Large intestine (tissue), 3 donors: ENCODE data around the gene CLCA2. TPM values are rescaled to one million over a fixed set of nuclear protein-coding genes. Genes with fewer than 3 reads are reported as not detected.
"Not testable (repeated sequence)": the region's sequence is repeated elsewhere in the genome, so short reads cannot be mapped to it uniquely, and the experiment has no call there.

Source experiments
- DNase-seq, 2 donors: peaks; one replicate each; pipeline versions ENCODE4 v3.0.0 to v3.0.0-alpha.2; 2013
- H3K27ac ChIP-seq: one replicate; pipeline ENCODE4 v1.5.1; 2013; ENCODE audit warnings: low read length
- H3K27me3 ChIP-seq: 2 replicates; pipeline ENCODE4 v1.6.1; 2013; ENCODE audit warnings: low read length; ENCODE audit not compliant: control insufficient read depth, insufficient read depth
- H3K36me3 ChIP-seq: 2 replicates; pipeline ENCODE4 v1.6.1; 2013; ENCODE audit warnings: low read length; ENCODE audit not compliant: control insufficient read depth, insufficient read depth
- H3K4me1 ChIP-seq: one replicate; pipeline ENCODE4 v1.6.1; 2013; ENCODE audit warnings: low read length; ENCODE audit not compliant: control insufficient read depth, insufficient read depth
- H3K4me3 ChIP-seq: one replicate; pipeline ENCODE4 v1.5.1; 2013; ENCODE audit warnings: low read length
- H3K9me3 ChIP-seq: one replicate; pipeline ENCODE4 v1.6.1; 2013; ENCODE audit warnings: mild to moderate bottlenecking, low read depth, low read length, moderate library complexity; ENCODE audit not compliant: control insufficient read depth
- WGBS: methylation state at CpG from one replicate; pipeline ENCODE4 v1.1.5; 2013; ENCODE audit warnings: low lambda C conversion rate; ENCODE audit not compliant: insufficient coverage; 5-methylcytosine and 5-hydroxymethylcytosine counted together
- polyA plus RNA-seq: library from polyadenylated mRNA; unstranded; fragments of 120-200 nt; gene quantifications from one replicate; pipeline ENCODE4 v1.2.1, GENCODE V29; 2013

CLCA2 gene
- polyA plus RNA-seq, 1 donor = 1.0 TPM

- no peaks in the 10 kb centered on the region for H3K36me3 ChIP-seq
- no peaks in the 10 kb centered on the region for H3K9me3 ChIP-seq
- no peaks in the 10 kb centered on the region for H3K4me1 ChIP-seq
- H3K27ac ChIP-seq = no peak overlapping the region
- WGBS = no CpG with 5 or more reads among the region's 2 CpGs
- H3K27me3 ChIP-seq = no peaks in the 10 kb centered on the region
- H3K4me3 ChIP-seq = no peak overlapping the region
- DNase-seq = no peak
These were observed 67.4 kb downstream of the CLCA2 start for GRCh38 chr1:86491171-86491950.

- H3K27me3 ChIP-seq = no peaks in the 10 kb centered on the region
- no peaks in the 10 kb centered on the region for H3K9me3 ChIP-seq
- peaks cover 6% of the 10 kb centered on the region for H3K4me1 ChIP-seq
- WGBS = 67% methylated on average over 2 of the region's 3 CpGs
- no peak overlapping the region for H3K27ac ChIP-seq
- no peak for DNase-seq
- no peaks in the 10 kb centered on the region for H3K36me3 ChIP-seq
- H3K4me3 ChIP-seq = no peak overlapping the region
These were observed 74.3 kb downstream of the CLCA2 start for GRCh38 chr1:86498281-86498680.

GRCh38 chr1:86499987-86500593 lies 76.1 kb downstream of the CLCA2 start:
- H3K4me1 ChIP-seq = peaks cover 8% of the 10 kb centered on the region
- H3K4me3 ChIP-seq = no peak overlapping the region
- H3K27me3 ChIP-seq = no peaks in the 10 kb centered on the region
- H3K27ac ChIP-seq = no peak overlapping the region
- H3K36me3 ChIP-seq = no peaks in the 10 kb centered on the region
- DNase-seq = no peak
- H3K9me3 ChIP-seq = no peaks in the 10 kb centered on the region
- 8% methylated on average over 2 of the region's 3 CpGs for WGBS

- no peaks in the 10 kb centered on the region for H3K27me3 ChIP-seq
- H3K9me3 ChIP-seq = no peaks in the 10 kb centered on the region
- peaks cover 8% of the 10 kb centered on the region for H3K4me1 ChIP-seq
- H3K36me3 ChIP-seq = no peaks in the 10 kb centered on the region
- DNase-seq = peak in 1 of 2 donors; percentile 37
- no peak overlapping the region for H3K4me3 ChIP-seq
- 72% methylated on average over 2 of the region's 2 CpGs for WGBS
- no peak overlapping the region for H3K27ac ChIP-seq
These were observed 76.7 kb downstream of the CLCA2 start for GRCh38 chr1:86500714-86501113.

GRCh38 chr1:86502125-86502646 lies 78.2 kb downstream of the CLCA2 start:
- H3K27me3 ChIP-seq, H3K4me1 ChIP-seq, H3K9me3 ChIP-seq, H3K36me3 ChIP-seq: not testable (repeated sequence)
- no CpG with 5 or more reads among the region's 16 CpGs for WGBS
- Histone ChIP-seq H3K4me3 (peak overlapping the region; percentile 41), H3K27ac (peak overlapping the region; percentile 62)
- DNase-seq = peak; percentile 29 to 73

- DNase-seq = peak in 1 of 2 donors; percentile 72
These were observed 78.9 kb downstream of the CLCA2 start for GRCh38 chr1:86502721-86503405.

GRCh38 chr1:86503406-86504136 lies 79.6 kb downstream of the CLCA2 start:
- peak in 1 of 2 donors; percentile 67 for DNase-seq
- no CpG with 5 or more reads among the region's 18 CpGs for WGBS
- peak overlapping the region; percentile 41 for H3K4me3 ChIP-seq
- no peaks in the 10 kb centered on the region for H3K36me3 ChIP-seq
- H3K4me1 ChIP-seq = peaks cover 8% of the 10 kb centered on the region
- H3K27me3 ChIP-seq = no peaks in the 10 kb centered on the region
- H3K9me3 ChIP-seq = no peaks in the 10 kb centered on the region
- H3K27ac ChIP-seq = peak overlapping the region; percentile 62

More at GRCh38 chr1:86502721-86503405, 78.9 kb downstream of the CLCA2 start:
- H3K36me3 ChIP-seq = no peaks in the 10 kb centered on the region
- no peaks in the 10 kb centered on the region for H3K9me3 ChIP-seq
- H3K4me3 ChIP-seq = peak overlapping the region; percentile 41
- H3K27ac ChIP-seq = peak overlapping the region; percentile 62
- 40% methylated on average over 1 of the region's 18 CpGs for WGBS
- H3K4me1 ChIP-seq = peaks cover 8% of the 10 kb centered on the region
- H3K27me3 ChIP-seq = no peaks in the 10 kb centered on the region

- H3K4me3 ChIP-seq = peak overlapping the region; percentile 41
These were observed 80.1 kb downstream of the CLCA2 start for GRCh38 chr1:86504137-86504479.

GRCh38 chr1:86504895-86505563 lies 81.1 kb downstream of the CLCA2 start:
- no peaks in the 10 kb centered on the region for H3K27me3 ChIP-seq
- no peaks in the 10 kb centered on the region for H3K9me3 ChIP-seq
- H3K4me3 ChIP-seq = no peak overlapping the region
- no peaks in the 10 kb centered on the region for H3K36me3 ChIP-seq
- no peak for DNase-seq
- H3K4me1 ChIP-seq = peaks cover 8% of the 10 kb centered on the region
- 90% methylated on average over 2 of the region's 9 CpGs for WGBS
- no peak overlapping the region for H3K27ac ChIP-seq

More at GRCh38 chr1:86504137-86504479, 80.1 kb downstream of the CLCA2 start:
- Histone ChIP-seq H3K27me3 (no peaks in the 10 kb centered on the region), H3K27ac (peak overlapping the region; percentile 62), H3K9me3 (no peaks in the 10 kb centered on the region), H3K4me1 (peaks cover 8% of the 10 kb centered on the region), H3K36me3 (no peaks in the 10 kb centered on the region)
- DNase-seq = no peak
- 58% methylated on average over 7 of the region's 9 CpGs for WGBS
